Mesothelial cell of epicardium (in vitro differentiated cells): ENCODE data around the gene TULP4. TPM values are rescaled to one million over a fixed set of nuclear protein-coding genes. Genes with fewer than 3 reads are reported as not detected.

Source experiments
- DNase-seq, 2 experiments: peaks; one replicate each; pipeline ENCODE4 v3.0.0; 2021; ENCODE audit warnings: low spot score in 2 of 2; ENCODE audit not compliant: unreplicated experiment in 2 of 2
- H3K27ac Mint-ChIP-seq: 2 replicates; pipeline ENCODE4 v1.8.0; 2021; ENCODE audit warnings: mixed read lengths
- H3K27me3 Mint-ChIP-seq: 2 replicates; pipeline ENCODE4 v1.8.0; 2021; ENCODE audit warnings: low read depth, mixed read lengths
- H3K36me3 Mint-ChIP-seq: 2 replicates; pipeline ENCODE4 v1.8.0; 2021; ENCODE audit warnings: mixed read lengths
- H3K4me1 Mint-ChIP-seq: 2 replicates; pipeline ENCODE4 v1.8.0; 2021; ENCODE audit warnings: mixed read lengths
- H3K4me3 Mint-ChIP-seq: 2 replicates; pipeline ENCODE4 v1.8.0; 2021; ENCODE audit warnings: mild to moderate bottlenecking, moderate library complexity, mixed read lengths
- H3K9me3 Mint-ChIP-seq: 2 replicates; pipeline ENCODE4 v1.8.0; 2021; ENCODE audit warnings: mixed read lengths
- total RNA-seq: library from RNA; stranded (reverse); gene quantifications from 3 replicates; pipeline ENCODE4 v1.2.1, GENCODE V29; 2021
- TF ChIP-seq, protein P1 (sequence below): fragments of 200-600 bp; sonication (generic); IDR thresholded peaks from one replicate; pipeline ENCODE4 v1.5.0; 2021; ENCODE audit warnings: antibody characterized with exemption; ENCODE audit not compliant: unreplicated experiment

Gene TULP4
- total RNA-seq, 1 donor from 2014 or later = 135 TPM

DNA sequence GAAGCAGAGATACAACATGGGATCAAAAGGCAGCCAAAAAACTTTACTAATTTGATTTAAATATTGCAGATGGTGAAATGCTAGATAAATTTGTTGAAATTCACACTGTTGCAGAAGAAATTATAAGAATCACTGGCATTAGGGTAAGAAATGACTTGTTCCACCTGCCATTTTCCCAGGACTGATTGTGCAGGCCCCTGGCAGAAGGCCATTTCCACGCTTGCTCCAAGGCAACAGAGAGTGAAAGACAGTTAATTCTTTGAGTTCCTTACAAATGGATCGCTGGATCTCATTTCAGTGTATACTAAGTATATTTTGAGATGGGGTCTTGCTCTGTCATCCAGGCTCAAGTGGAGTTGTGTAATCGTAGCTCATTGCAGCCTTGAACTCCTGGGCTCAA lies 180.6 kb downstream of the TULP4 start:
- H3K36me3 Mint-ChIP-seq = peaks cover 39% of the 10 kb centered on the region

GRCh38 chr6:158496700-158497099 lies 184.4 kb downstream of the TULP4 start:
- no peaks in the 10 kb centered on the region for H3K9me3 Mint-ChIP-seq

More for the DNA sequence above, 180.6 kb downstream of the TULP4 start:
- no peaks in the 10 kb centered on the region for H3K4me1 Mint-ChIP-seq
- DNase-seq = no peak
- no peaks in the 10 kb centered on the region for H3K27me3 Mint-ChIP-seq
- no peaks in the 10 kb centered on the region for H3K9me3 Mint-ChIP-seq
- H3K27ac Mint-ChIP-seq = no peak overlapping the region
- H3K4me3 Mint-ChIP-seq = no peak overlapping the region
- TF ChIP-seq, protein P1, sequence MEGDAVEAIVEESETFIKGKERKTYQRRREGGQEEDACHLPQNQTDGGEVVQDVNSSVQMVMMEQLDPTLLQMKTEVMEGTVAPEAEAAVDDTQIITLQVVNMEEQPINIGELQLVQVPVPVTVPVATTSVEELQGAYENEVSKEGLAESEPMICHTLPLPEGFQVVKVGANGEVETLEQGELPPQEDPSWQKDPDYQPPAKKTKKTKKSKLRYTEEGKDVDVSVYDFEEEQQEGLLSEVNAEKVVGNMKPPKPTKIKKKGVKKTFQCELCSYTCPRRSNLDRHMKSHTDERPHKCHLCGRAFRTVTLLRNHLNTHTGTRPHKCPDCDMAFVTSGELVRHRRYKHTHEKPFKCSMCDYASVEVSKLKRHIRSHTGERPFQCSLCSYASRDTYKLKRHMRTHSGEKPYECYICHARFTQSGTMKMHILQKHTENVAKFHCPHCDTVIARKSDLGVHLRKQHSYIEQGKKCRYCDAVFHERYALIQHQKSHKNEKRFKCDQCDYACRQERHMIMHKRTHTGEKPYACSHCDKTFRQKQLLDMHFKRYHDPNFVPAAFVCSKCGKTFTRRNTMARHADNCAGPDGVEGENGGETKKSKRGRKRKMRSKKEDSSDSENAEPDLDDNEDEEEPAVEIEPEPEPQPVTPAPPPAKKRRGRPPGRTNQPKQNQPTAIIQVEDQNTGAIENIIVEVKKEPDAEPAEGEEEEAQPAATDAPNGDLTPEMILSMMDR = no peak

GRCh38 chr6:158497620-158498019 lies 185.4 kb downstream of the TULP4 start:
- peaks cover 37% of the 10 kb centered on the region for H3K36me3 Mint-ChIP-seq
- no peaks in the 10 kb centered on the region for H3K27me3 Mint-ChIP-seq
- no peak overlapping the region for H3K4me3 Mint-ChIP-seq
- DNase-seq = no peak
- H3K4me1 Mint-ChIP-seq = no peaks in the 10 kb centered on the region
- TF ChIP-seq, protein P1 = no peak
- H3K9me3 Mint-ChIP-seq = no peaks in the 10 kb centered on the region
- H3K27ac Mint-ChIP-seq = no peak overlapping the region

More at GRCh38 chr6:158496700-158497099, 184.4 kb downstream of the TULP4 start:
- TF ChIP-seq, protein P1 = no peak
- Mint-ChIP-seq H3K27me3 (no peaks in the 10 kb centered on the region), H3K27ac (no peak overlapping the region), H3K4me3 (no peak overlapping the region), H3K4me1 (no peaks in the 10 kb centered on the region), H3K36me3 (peaks cover 43% of the 10 kb centered on the region)
- no peak for DNase-seq

- DNase-seq = no peak
- H3K4me3 Mint-ChIP-seq = no peak overlapping the region
- H3K4me1 Mint-ChIP-seq = no peaks in the 10 kb centered on the region
- no peaks in the 10 kb centered on the region for H3K9me3 Mint-ChIP-seq
- H3K27ac Mint-ChIP-seq = no peak overlapping the region
- no peaks in the 10 kb centered on the region for H3K27me3 Mint-ChIP-seq
- TF ChIP-seq, protein P1 = no peak
- H3K36me3 Mint-ChIP-seq = peaks cover 40% of the 10 kb centered on the region
These were observed 186.1 kb downstream of the TULP4 start for GRCh38 chr6:158498362-158498761.

DNA sequence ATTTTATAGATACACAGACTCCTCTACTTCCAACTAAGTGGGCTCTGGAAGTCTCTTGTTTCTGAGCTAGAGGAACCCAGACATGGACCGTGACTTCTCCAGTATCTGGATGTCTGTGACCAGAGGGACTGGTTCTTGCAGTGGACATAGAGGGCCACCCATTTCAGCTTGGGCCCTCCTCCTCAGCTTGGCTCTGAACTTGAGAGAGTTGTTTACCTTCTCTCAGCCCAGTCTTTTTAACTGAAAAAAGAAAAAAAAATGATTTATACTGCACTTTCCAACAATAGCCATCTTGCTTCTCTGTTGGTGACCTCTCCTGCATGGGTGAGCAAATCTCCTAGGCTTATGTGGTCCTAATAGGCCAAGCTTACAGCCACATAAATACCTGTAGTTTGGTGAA lies 187.3 kb downstream of the TULP4 start:
- Mint-ChIP-seq H3K36me3 (peaks cover 38% of the 10 kb centered on the region), H3K27ac (no peak overlapping the region), H3K4me3 (no peak overlapping the region), H3K27me3 (no peaks in the 10 kb centered on the region), H3K4me1 (no peaks in the 10 kb centered on the region), H3K9me3 (no peaks in the 10 kb centered on the region)
- DNase-seq = no peak
- TF ChIP-seq, protein P1 = no peak
